Spleen (tissue), 11 donors: ENCODE results near the gene TMEM45B. TPM values are rescaled to one million over a fixed set of nuclear protein-coding genes. Genes with fewer than 3 reads are reported as not detected.

Source experiments
- DNase-seq: peaks from one replicate; pipeline ENCODE4 v3.0.0-alpha.2; 2020
- H3K27ac ChIP-seq, 8 donors: fragments of 200-600 bp; sonication (generic) in 7 of 8; 1 replicate in 4 of 8; 2 replicates in 4 of 8; pipeline versions ENCODE4 v1.5.0 to v1.8.0; 2016 to 2021; ENCODE audit warnings: inconsistent platforms in 4 of 8, mild to moderate bottlenecking in 4 of 8, moderate library complexity in 1 of 8
- H3K27me3 ChIP-seq, 7 donors: fragments of 200-600 bp; sonication (generic) in 6 of 7; replicated peaks in 1 of 7; 1 replicate in 4 of 7; 2 replicates in 3 of 7; pipeline versions ENCODE4 v1.5.0 to v1.8.0; 2016 to 2021; ENCODE audit warnings: inconsistent platforms in 3 of 7, mild to moderate bottlenecking in 1 of 7
- H3K36me3 ChIP-seq, 6 donors: fragments of 200-600 bp; sonication (generic) in 5 of 6; 1 replicate in 4 of 6; 2 replicates in 2 of 6; pipeline versions ENCODE4 v1.5.0 to v1.8.0; 2016 to 2021; ENCODE audit warnings: inconsistent platforms in 2 of 6
- H3K4me1 ChIP-seq, 6 donors: fragments of 200-600 bp; sonication (generic) in 5 of 6; 1 replicate in 3 of 6; 2 replicates in 3 of 6; pipeline versions ENCODE4 v1.5.0 to v1.8.0; 2016 to 2021; ENCODE audit warnings: inconsistent platforms in 3 of 6
- H3K4me3 ChIP-seq, 8 donors: fragments of 200-600 bp; sonication (generic) in 7 of 8; 1 replicate in 4 of 8; 2 replicates in 4 of 8; pipeline versions ENCODE4 v1.5.0 to v1.8.0; 2016 to 2021; ENCODE audit warnings: inconsistent platforms in 4 of 8, mild to moderate bottlenecking in 4 of 8, moderate library complexity in 2 of 8
- H3K9me3 ChIP-seq, 8 donors: fragments of 200-600 bp; sonication (generic) in 7 of 8; 1 replicate in 4 of 8; 2 replicates in 4 of 8; pipeline versions ENCODE4 v1.5.0 to v1.8.0; 2016 to 2021; ENCODE audit warnings: inconsistent platforms in 4 of 8
- POLR2A ChIP-seq, 3 donors: fragments of 450-650 bp; IDR thresholded peaks; one replicate each; pipeline ENCODE4 v1.5.1; 2017; ENCODE audit warnings: antibody characterized with exemption in 3 of 3, mild to moderate bottlenecking in 1 of 3
- POLR2AphosphoS5 ChIP-seq, 3 donors: sonication (generic); formaldehyde crosslinking; IDR thresholded peaks; one replicate each; pipeline ENCODE4 v1.5.1; 2017; ENCODE audit warnings: antibody characterized with exemption in 3 of 3
- WGBS, 5 donors: extraction: QIAGEN DNeasy Blood & Tissue Kit in 3 of 5; methylation state at CpG; one replicate each; pipeline versions ENCODE4 v1.1.5 to v1.1.7; 2013 to 2018; 5-methylcytosine and 5-hydroxymethylcytosine counted together
- intact Hi-C: fragments of 100-400 bp; cut with DNase I; formaldehyde crosslinking; loops from one replicate; pipeline ENCODE4 v1.15.0; 2023; ENCODE audit warnings: low total_unique reads
- polyA plus RNA-seq, 3 donors: library from polyadenylated mRNA; stranded (reverse); fragments of 200-250 nt; gene quantifications; one replicate each; pipeline ENCODE4 v1.2.1, GENCODE V29; 2013
- small RNA-seq, 4 donors: library from RNA; depleted of rRNA; stranded (forward); fragments of <200 nt; gene quantifications; one replicate each; pipeline ENCODE3, GENCODE V24; 2016
- total RNA-seq, 7 donors: library from RNA; depleted of rRNA in 3 of 7; stranded (reverse); fragments of >200 nt in 3 of 7; fragmentation: NEBNext Ultra II Directional in 4 of 7; extraction: Animal tissue kit (Norgen Biotek cat#: 25700) in 4 of 7; gene quantifications; one replicate each; pipeline versions ENCODE4 v1.1.0 to v1.2.1, GENCODE V29; 2016 to 2021
- TF ChIP-seq, protein P1 (sequence below), 11 experiments: fragments of 200-600 bp in 7 of 11; fragments of 450-650 bp in 4 of 11; sonication (generic) in 4 of 11; IDR thresholded peaks in 8 of 11; conservative IDR thresholded peaks in 3 of 11; 1 replicate in 7 of 11; 2 replicates in 4 of 11; pipeline versions ENCODE4 v1.4.0 to v1.8.0; 2016 to 2021; ENCODE audit warnings: antibody characterized with exemption in 11 of 11, inconsistent platforms in 4 of 11, mild to moderate bottlenecking in 1 of 11
- donor health status: healthy with polysubstance abuse.
- donor health status: DM: no; HTN: no; CAD: no; lungs with moderate emphysema.
- donor health status: DM: no; HTN: no; CAD: no.
- donor health status: Bipolar disorder and iron deficiency.
- donor health status: healthy.
- donor health status: DM: no; HTN: no; CAD: no.
- donor health status: DM: yes; HTN: yes; CAD: no.

TMEM45B gene
- total and polyA plus RNA-seq, 10 donors = 0.05 to 5.1 (median 0.67) TPM

DNA sequence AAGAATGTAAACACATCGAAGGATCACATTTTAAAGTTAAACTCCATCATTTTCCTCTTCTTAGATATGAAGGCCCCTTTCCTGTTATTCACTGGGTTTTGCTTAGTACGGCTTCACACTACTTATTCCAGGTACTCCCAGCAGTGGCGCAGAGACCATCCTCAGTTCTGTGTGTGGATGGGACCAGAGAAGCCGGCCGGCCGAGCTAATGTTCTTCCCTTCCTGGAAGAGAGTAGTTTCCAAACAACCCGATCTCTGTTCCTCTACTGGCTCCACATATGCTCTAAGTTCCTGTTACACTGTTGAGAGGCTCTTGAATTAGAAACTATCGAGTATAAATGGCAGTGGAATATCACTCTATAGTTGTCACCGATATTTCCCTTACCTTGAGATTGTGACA, 80.4 kb downstream of the TMEM45B start:
- TF ChIP-seq POLR2A (IDR thresholded peaks at IDR 0.05) = no peak
- TF ChIP-seq, protein P1, sequence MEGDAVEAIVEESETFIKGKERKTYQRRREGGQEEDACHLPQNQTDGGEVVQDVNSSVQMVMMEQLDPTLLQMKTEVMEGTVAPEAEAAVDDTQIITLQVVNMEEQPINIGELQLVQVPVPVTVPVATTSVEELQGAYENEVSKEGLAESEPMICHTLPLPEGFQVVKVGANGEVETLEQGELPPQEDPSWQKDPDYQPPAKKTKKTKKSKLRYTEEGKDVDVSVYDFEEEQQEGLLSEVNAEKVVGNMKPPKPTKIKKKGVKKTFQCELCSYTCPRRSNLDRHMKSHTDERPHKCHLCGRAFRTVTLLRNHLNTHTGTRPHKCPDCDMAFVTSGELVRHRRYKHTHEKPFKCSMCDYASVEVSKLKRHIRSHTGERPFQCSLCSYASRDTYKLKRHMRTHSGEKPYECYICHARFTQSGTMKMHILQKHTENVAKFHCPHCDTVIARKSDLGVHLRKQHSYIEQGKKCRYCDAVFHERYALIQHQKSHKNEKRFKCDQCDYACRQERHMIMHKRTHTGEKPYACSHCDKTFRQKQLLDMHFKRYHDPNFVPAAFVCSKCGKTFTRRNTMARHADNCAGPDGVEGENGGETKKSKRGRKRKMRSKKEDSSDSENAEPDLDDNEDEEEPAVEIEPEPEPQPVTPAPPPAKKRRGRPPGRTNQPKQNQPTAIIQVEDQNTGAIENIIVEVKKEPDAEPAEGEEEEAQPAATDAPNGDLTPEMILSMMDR (IDR thresholded peaks at IDR 0.05 in 8 of 11, conservative IDR thresholded peaks at IDR 0.05 in 3 of 11) = no peak
- no peak for TF ChIP-seq POLR2AphosphoS5 (IDR thresholded peaks at IDR 0.05)
- Histone ChIP-seq H3K27ac (peak overlapping the region; percentile 73 to 91 (median 83)), H3K27me3 (no peaks in the 10 kb centered on the region), H3K9me3 (no peaks in the 10 kb centered on the region), H3K4me1 (peaks cover 0 to 33% (median 21%) of the 10 kb centered on the region in 6 donors), H3K4me3 (peak overlapping the region; percentile 66 to 91 (median 86)), H3K36me3 (peaks cover 2 to 47% (median 16%) of the 10 kb centered on the region in 6 donors)
- peak; percentile 84 for DNase-seq
- intact Hi-C loops = no loop called here
- WGBS, 5 donors = 55 to 71% (median 57%) methylated on average over 9 of the region's 9 CpGs

DNA sequence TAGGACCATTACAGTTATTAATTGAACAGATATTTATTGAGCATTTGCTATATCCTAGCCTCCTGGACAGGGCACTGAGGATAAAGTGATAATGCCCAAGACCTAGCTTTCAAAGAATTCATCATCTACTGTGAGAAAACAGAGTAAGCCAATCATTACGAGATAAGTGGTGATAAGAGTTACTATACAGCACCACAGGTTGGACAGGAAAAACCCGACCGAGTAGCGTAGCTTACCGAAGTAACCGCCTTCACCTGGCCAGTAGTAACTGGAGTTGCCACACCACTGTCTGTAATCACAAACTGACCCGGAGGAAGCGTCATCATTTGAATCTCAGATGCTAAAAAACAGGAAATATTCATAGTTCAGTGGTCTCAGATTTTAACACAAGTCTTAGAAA, 89.8 kb downstream of the TMEM45B start:
- Histone ChIP-seq H3K27ac (no peak overlapping the region), H3K4me3 (no peak overlapping the region), H3K9me3 (no peaks in the 10 kb centered on the region), H3K36me3 (peaks cover 0 to 98% (median 43%) of the 10 kb centered on the region in 6 donors), H3K4me1 (no peaks in the 10 kb centered on the region), H3K27me3 (no peaks in the 10 kb centered on the region)
- TF ChIP-seq POLR2AphosphoS5 (IDR thresholded peaks at IDR 0.05) (no peak), POLR2A (IDR thresholded peaks at IDR 0.05) (no peak)
- TF ChIP-seq, protein P1 (IDR thresholded peaks at IDR 0.05 in 8 of 11, conservative IDR thresholded peaks at IDR 0.05 in 3 of 11) = no peak
- DNase-seq = no peak
- intact Hi-C loops = no loop called here
- WGBS, 5 donors = 91 to 94% (median 93%) methylated on average over 8 of the region's 8 CpGs

Small RNA genes within 50 kb of the gene (small RNA-seq; reads per million reads assigned to genes)
- 0 reads per million in 4 donors for gene AP003327.1

Other genes starting within 250 kb of the TMEM45B start
- 10 to 100 TPM; 25.8 to 53.2 (median 28.6) TPM for gene NFRKB, start 79.7 kb downstream of the TMEM45B start, total RNA-seq
- gene NFRKB, start 79.7 kb downstream of the TMEM45B start, polyA plus RNA-seq = 1 to 10 TPM; 5.3 to 9.5 (median 7.4) TPM
- 10 to 100 TPM in 6 of 7 donors, 1 to 10 TPM in 1; 9.0 to 16.2 (median 12.4) TPM for gene PRDM10, start 187.0 kb downstream of the TMEM45B start, total RNA-seq
- gene PRDM10, start 187.0 kb downstream of the TMEM45B start, polyA plus RNA-seq = 1 to 10 TPM; 1.6 to 2.7 (median 2.5) TPM